B cell (primary cell): ENCODE results near the gene MAGI2. TPM values are rescaled to one million over a fixed set of nuclear protein-coding genes. Genes with fewer than 3 reads are reported as not detected.

Experiments
- ATAC-seq: fragments of 200-7000 bp; cut with Tn5 transposase; one replicate; pipeline ENCODE4 v1.10.0; 2021; ENCODE audit warnings: low read depth, mild to moderate bottlenecking, moderate number of reproducible peaks, moderate library complexity
- CTCF ChIA-PET: fragments of 350-600 bp; sonication (Branson Sonifier 250); formaldehyde crosslinking; loops from one replicate; lab custom pipeline; 2021; ENCODE audit warnings: antibody characterized with exemption, inconsistent platforms; lab: Charles Lee
- POLR2A ChIA-PET: fragments of 350-600 bp; sonication (Branson Sonifier 250); formaldehyde crosslinking; loops from one replicate; lab custom pipeline; 2021; ENCODE audit warnings: antibody characterized with exemption; lab: Charles Lee
- DNase-seq: peaks from one replicate; pipeline ENCODE4 v3.0.0; 2013
- H2AFZ ChIP-seq: 2 replicates; pipeline ENCODE4 v1.6.1; 2012; ENCODE audit warnings: mild to moderate bottlenecking, low read depth, low read length; ENCODE audit not compliant: insufficient read depth, poor library complexity, severe bottlenecking
- H3K27ac ChIP-seq, 2 donors: 1 replicate in 1 of 2; 2 replicates in 1 of 2; pipeline ENCODE4 v1.5.1; 2012 to 2013; ENCODE audit warnings: low read length in 2 of 2, mild to moderate bottlenecking in 2 of 2, moderate library complexity in 1 of 2
- H3K27me3 ChIP-seq, 4 experiments: fragments of 200-600 bp in 1 of 4; sonication (generic) in 1 of 4; replicated peaks in 1 of 4; 1 replicate in 2 of 4; 2 replicates in 2 of 4; pipeline versions ENCODE4 v1.6.1 to v1.7.0; 2013 to 2016; ENCODE audit warnings: low read length in 3 of 4, mild to moderate bottlenecking in 2 of 4, mixed read lengths in 1 of 4, moderate library complexity in 1 of 4; ENCODE audit not compliant: insufficient read depth in 4 of 4, control insufficient read depth in 3 of 4; ENCODE audit errors: control extremely low read depth in 1 of 4
- H3K36me3 ChIP-seq, 2 experiments: replicated peaks in 1 of 2; 1 replicate in 1 of 2; 2 replicates in 1 of 2; pipeline versions ENCODE4 v1.6.1 to v1.7.1; 2013; ENCODE audit warnings: low read length in 1 of 2; ENCODE audit not compliant: insufficient read depth in 2 of 2, control insufficient read depth in 1 of 2; ENCODE audit errors: control extremely low read depth in 1 of 2, extremely low read depth in 1 of 2
- H3K4me1 ChIP-seq, 2 donors: fragments of 200-600 bp in 1 of 2; sonication (generic) in 1 of 2; 1 replicate in 1 of 2; 2 replicates in 1 of 2; pipeline versions ENCODE4 v1.5.1 to v1.6.1; 2013 to 2017; ENCODE audit warnings: low read length in 2 of 2; ENCODE audit not compliant: control insufficient read depth in 2 of 2, insufficient read depth in 2 of 2
- H3K4me2 ChIP-seq: replicated peaks from 2 replicates; pipeline ENCODE3; 2012; ENCODE audit warnings: mild to moderate bottlenecking, low read depth, low read length; ENCODE audit not compliant: poor library complexity, severe bottlenecking
- H3K4me3 ChIP-seq, 5 experiments: fragments of 200-600 bp in 1 of 5; sonication (generic) in 1 of 5; 1 replicate in 3 of 5; 2 replicates in 2 of 5; pipeline versions ENCODE4 v1.5.1 to v1.7.0; 2011 to 2016; ENCODE audit warnings: low read length in 4 of 5, mild to moderate bottlenecking in 4 of 5, low read depth in 2 of 5, control low read depth in 1 of 5, moderate library complexity in 1 of 5; ENCODE audit not compliant: insufficient read depth in 1 of 5; ENCODE audit errors: control extremely low read depth in 1 of 5, extremely low read depth in 1 of 5
- H3K79me2 ChIP-seq: fragments of 200-600 bp; sonication (generic); one replicate; pipeline ENCODE4 v1.6.0; 2016; ENCODE audit warnings: low read length; ENCODE audit not compliant: control insufficient read depth, insufficient read depth
- H3K9ac ChIP-seq: fragments of 200-600 bp; sonication (generic); 2 replicates; pipeline ENCODE4 v1.6.1; 2017; ENCODE audit warnings: mild to moderate bottlenecking, low read length, moderate library complexity
- H3K9me3 ChIP-seq, 3 donors: one replicate each; pipeline versions ENCODE4 v1.6.1 to v1.7.1; 2013; ENCODE audit warnings: low read length in 2 of 3; ENCODE audit not compliant: control insufficient read depth in 2 of 3, insufficient read depth in 1 of 3; ENCODE audit errors: control extremely low read depth in 1 of 3
- H4K20me1 ChIP-seq: 2 replicates; pipeline ENCODE4 v1.6.0; 2012; ENCODE audit warnings: mild to moderate bottlenecking, low read length; ENCODE audit not compliant: insufficient read depth, control insufficient read depth, poor library complexity, severe bottlenecking
- H3K27ac Mint-ChIP-seq: one replicate; pipeline ENCODE4 v1.8.0; 2021; ENCODE audit warnings: mixed read lengths
- H3K27me3 Mint-ChIP-seq: one replicate; pipeline ENCODE4 v1.8.0; 2021; ENCODE audit warnings: mixed read lengths
- H3K4me1 Mint-ChIP-seq: one replicate; pipeline ENCODE4 v1.8.0; 2021; ENCODE audit warnings: mixed read lengths
- H3K4me3 Mint-ChIP-seq: one replicate; pipeline ENCODE4 v1.8.0; 2021; ENCODE audit warnings: mixed read lengths
- H3K9me3 Mint-ChIP-seq: one replicate; pipeline ENCODE4 v1.8.0; 2022; ENCODE audit warnings: mixed read lengths; ENCODE audit not compliant: insufficient read depth
- EZH2 ChIP-seq: IDR thresholded peaks from 2 replicates; pipeline ENCODE4 v1.6.1; 2012; ENCODE audit warnings: borderline replicate concordance, low read depth, mild to moderate bottlenecking, moderate library complexity, low read length; ENCODE audit not compliant: insufficient read depth, poor library complexity, severe bottlenecking
- WGBS: methylation state at CpG from one replicate; pipeline ENCODE4 v1.1.5; 2013; ENCODE audit warnings: missing lambda C conversion rate; ENCODE audit not compliant: insufficient coverage; 5-methylcytosine and 5-hydroxymethylcytosine counted together
- intact Hi-C: fragments of 100-400 bp; cut with micrococcal nuclease; formaldehyde crosslinking; loops from one replicate; pipeline ENCODE4 v1.10.0; 2022
- polyA plus RNA-seq: library from polyadenylated mRNA; depleted of rRNA; stranded (reverse); fragments of >200 nt; gene quantifications from 2 replicates; pipeline ENCODE4 v1.2.3, GENCODE V29; 2012
- total RNA-seq, 2 donors: library from RNA; stranded (reverse); fragments of 120-200 nt in 1 of 2; gene quantifications; 1 replicate in 1 of 2; 2 replicates in 1 of 2; pipeline versions ENCODE4 v1.2.3 to v1.2.4, GENCODE V29; 2013 to 2022
- TF ChIP-seq, protein P1 (sequence below): fragments of 200-600 bp; IDR thresholded peaks from one replicate; pipeline ENCODE4 v1.8.0; 2022; ENCODE audit warnings: antibody characterized with exemption, mild to moderate bottlenecking

Gene MAGI2
- total and polyA plus RNA-seq, 2 donors (not counting 1 experiment from before 2014, with no cell fraction given) = 0.16 to 0.64 TPM

- Mint-ChIP-seq H3K27ac (no peak overlapping the region), H3K27me3 (no peaks in the 10 kb centered on the region), H3K4me3 (no peak overlapping the region), H3K9me3 (no peaks in the 10 kb centered on the region), H3K4me1 (no peaks in the 10 kb centered on the region)
- Histone ChIP-seq H3K9me3 (peaks cover 0 to 2% (median 0%) of the 10 kb centered on the region in 3 donors), H3K36me3 (no peaks in the 10 kb centered on the region), H3K27me3 (no peaks in the 10 kb centered on the region), H2AFZ (no peak overlapping the region), H3K4me3 (no peak overlapping the region), H3K27ac (no peak overlapping the region), H4K20me1 (no peaks in the 10 kb centered on the region), H3K4me1 (no peaks in the 10 kb centered on the region), H3K9ac (no peak overlapping the region), H3K4me2 (no peak overlapping the region), H3K79me2 (no peaks in the 10 kb centered on the region)
- TF ChIP-seq, protein P1, sequence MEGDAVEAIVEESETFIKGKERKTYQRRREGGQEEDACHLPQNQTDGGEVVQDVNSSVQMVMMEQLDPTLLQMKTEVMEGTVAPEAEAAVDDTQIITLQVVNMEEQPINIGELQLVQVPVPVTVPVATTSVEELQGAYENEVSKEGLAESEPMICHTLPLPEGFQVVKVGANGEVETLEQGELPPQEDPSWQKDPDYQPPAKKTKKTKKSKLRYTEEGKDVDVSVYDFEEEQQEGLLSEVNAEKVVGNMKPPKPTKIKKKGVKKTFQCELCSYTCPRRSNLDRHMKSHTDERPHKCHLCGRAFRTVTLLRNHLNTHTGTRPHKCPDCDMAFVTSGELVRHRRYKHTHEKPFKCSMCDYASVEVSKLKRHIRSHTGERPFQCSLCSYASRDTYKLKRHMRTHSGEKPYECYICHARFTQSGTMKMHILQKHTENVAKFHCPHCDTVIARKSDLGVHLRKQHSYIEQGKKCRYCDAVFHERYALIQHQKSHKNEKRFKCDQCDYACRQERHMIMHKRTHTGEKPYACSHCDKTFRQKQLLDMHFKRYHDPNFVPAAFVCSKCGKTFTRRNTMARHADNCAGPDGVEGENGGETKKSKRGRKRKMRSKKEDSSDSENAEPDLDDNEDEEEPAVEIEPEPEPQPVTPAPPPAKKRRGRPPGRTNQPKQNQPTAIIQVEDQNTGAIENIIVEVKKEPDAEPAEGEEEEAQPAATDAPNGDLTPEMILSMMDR = no peak
- no peak for TF ChIP-seq EZH2
- POLR2A ChIA-PET = no interaction called here
- CTCF ChIA-PET = no interaction called here
- DNase-seq (no peak), ATAC-seq (no peak)
- intact Hi-C loops = no loop called here
- 100% methylated on average over 1 of the region's 7 CpGs for WGBS
Observed at GRCh38 chr7:79425665-79426064, 27.8 kb downstream of the MAGI2 start.

DNA sequence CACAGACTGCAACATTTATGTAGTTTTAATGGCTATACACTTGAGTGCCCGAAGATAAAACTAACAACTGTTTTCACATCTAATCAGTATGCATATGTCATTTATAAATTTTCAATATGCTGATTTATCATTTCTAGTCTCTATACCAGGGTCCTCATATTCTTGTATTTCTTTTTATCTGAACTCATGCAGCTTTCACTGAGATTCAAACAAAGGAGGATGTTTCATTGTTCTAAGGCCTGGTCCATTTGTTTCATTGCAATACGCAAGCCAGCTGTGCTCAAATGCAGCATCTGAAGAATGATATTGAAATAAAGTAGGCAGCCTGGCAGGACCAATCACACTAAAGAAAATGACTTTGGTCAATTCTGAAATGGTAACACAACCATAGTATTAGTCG, 31.7 kb downstream of the MAGI2 start:
- H3K27ac Mint-ChIP-seq = no peak overlapping the region
- Histone ChIP-seq H3K9me3 (peaks cover 0 to 2% (median 0%) of the 10 kb centered on the region in 3 donors), H2AFZ (no peak overlapping the region), H3K4me1 (no peaks in the 10 kb centered on the region), H3K27ac (no peak overlapping the region), H3K27me3 (no peaks in the 10 kb centered on the region), H4K20me1 (no peaks in the 10 kb centered on the region), H3K79me2 (no peaks in the 10 kb centered on the region), H3K36me3 (no peaks in the 10 kb centered on the region), H3K9ac (no peak overlapping the region), H3K4me3 (no peak overlapping the region), H3K4me2 (no peak overlapping the region)
- no peaks in the 10 kb centered on the region for H3K27me3 Mint-ChIP-seq
- intact Hi-C loops = no loop called here
- H3K4me3 Mint-ChIP-seq = no peak overlapping the region
- ATAC-seq (no peak), DNase-seq (no peak)
- no peaks in the 10 kb centered on the region for H3K9me3 Mint-ChIP-seq
- no CpG with 5 or more reads among the region's 3 CpGs for WGBS
- TF ChIP-seq EZH2 = no peak
- TF ChIP-seq, protein P1 = no peak
- H3K4me1 Mint-ChIP-seq = no peaks in the 10 kb centered on the region
- POLR2A ChIA-PET = no interaction called here
- CTCF ChIA-PET = no interaction called here
